Nephron (organoid): ENCODE measurements around the gene APBA3.

Experiments
- H3K27ac Mint-ChIP-seq, 3 experiments: 2 replicates each; pipeline ENCODE4 v1.8.0; 2020; ENCODE audit warnings: mixed read lengths in 3 of 3, mild to moderate bottlenecking in 2 of 3, moderate library complexity in 1 of 3
- H3K27me3 Mint-ChIP-seq: 2 replicates; pipeline ENCODE4 v1.8.0; 2021; ENCODE audit warnings: low read depth, mild to moderate bottlenecking, moderate library complexity, mixed read lengths
- H3K36me3 Mint-ChIP-seq: 2 replicates; pipeline ENCODE4 v1.8.0; 2020; ENCODE audit warnings: low read depth, mixed read lengths
- H3K4me1 Mint-ChIP-seq: 2 replicates; pipeline ENCODE4 v1.8.0; 2020; ENCODE audit warnings: mixed read lengths
- H3K4me3 Mint-ChIP-seq, 3 experiments: 2 replicates each; pipeline ENCODE4 v1.8.0; 2020; ENCODE audit warnings: mild to moderate bottlenecking in 3 of 3, mixed read lengths in 3 of 3, moderate library complexity in 2 of 3
- H3K9me3 Mint-ChIP-seq: 2 replicates; pipeline ENCODE4 v1.8.0; 2020; ENCODE audit warnings: mixed read lengths
- TF ChIP-seq, protein P1 (sequence below), 3 experiments: fragments of 200-600 bp; sonication (generic); IDR thresholded peaks; one replicate each; pipeline ENCODE4 v1.5.0; 2021; ENCODE audit warnings: antibody characterized with exemption in 3 of 3; ENCODE audit not compliant: unreplicated experiment in 3 of 3

APBA3 gene

DNA sequence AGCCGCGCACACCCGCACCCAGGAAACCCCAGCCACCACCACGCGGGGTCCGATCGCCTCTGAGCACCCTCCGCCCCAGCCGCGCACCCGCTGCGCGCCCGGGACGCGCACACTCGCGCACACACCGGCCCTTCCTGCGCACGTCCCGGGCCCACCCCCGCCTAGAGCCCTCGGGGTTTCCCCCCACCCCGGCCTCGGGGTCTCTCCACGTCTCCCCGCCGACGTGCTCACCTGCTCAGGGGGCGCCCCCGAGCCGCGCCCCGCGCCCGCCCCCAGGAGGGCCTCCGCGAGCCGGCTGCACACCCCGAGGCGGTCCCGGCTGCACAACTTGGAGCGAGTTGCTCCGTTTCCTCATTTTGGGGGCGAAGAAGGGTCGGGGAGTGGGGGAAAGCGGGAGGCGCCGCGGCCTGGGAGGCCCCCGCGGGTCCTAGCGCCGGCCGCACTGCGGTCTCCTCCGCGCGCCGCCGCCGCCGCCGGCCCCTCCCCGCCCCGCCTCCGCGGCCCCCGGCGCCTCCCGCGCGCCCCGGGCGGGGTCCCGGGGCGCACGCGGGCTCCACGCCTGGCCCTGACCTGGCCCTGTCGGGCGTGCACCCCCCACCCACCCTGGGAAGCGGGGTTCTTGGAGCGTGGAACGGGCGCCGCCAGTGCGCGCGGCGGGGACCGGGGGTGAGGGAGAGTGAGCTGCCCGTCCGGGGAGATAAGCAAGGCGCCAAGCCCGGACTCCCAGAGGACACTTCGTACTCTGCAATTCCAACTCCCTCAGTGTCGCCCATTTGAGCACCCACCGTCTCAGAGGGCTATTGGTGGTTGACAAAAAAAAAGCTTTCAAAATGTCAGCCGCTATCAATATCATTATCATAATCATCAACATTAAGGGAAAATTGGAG, 24.7 kb upstream of the APBA3 start, which contains the start of gene MATK:
Gene MATK (minus strand): TSS at position 444 of the 887 bp plus-strand sequence. CDS start 1,246 bp downstream, outside the sequence.
- Mint-ChIP-seq H3K27ac (no peak within 1 kb of the TSS), H3K9me3 (peaks cover 12% of the 10 kb centered on the region), H3K27me3 (peaks cover 77% of the 10 kb centered on the region), H3K4me3 (peak within 1 kb of the TSS; percentile 56 to 64 (median 59)), H3K36me3 (peaks cover 5% of the 10 kb centered on the region), H3K4me1 (no peaks in the 10 kb centered on the region)
- TF ChIP-seq, protein P1, sequence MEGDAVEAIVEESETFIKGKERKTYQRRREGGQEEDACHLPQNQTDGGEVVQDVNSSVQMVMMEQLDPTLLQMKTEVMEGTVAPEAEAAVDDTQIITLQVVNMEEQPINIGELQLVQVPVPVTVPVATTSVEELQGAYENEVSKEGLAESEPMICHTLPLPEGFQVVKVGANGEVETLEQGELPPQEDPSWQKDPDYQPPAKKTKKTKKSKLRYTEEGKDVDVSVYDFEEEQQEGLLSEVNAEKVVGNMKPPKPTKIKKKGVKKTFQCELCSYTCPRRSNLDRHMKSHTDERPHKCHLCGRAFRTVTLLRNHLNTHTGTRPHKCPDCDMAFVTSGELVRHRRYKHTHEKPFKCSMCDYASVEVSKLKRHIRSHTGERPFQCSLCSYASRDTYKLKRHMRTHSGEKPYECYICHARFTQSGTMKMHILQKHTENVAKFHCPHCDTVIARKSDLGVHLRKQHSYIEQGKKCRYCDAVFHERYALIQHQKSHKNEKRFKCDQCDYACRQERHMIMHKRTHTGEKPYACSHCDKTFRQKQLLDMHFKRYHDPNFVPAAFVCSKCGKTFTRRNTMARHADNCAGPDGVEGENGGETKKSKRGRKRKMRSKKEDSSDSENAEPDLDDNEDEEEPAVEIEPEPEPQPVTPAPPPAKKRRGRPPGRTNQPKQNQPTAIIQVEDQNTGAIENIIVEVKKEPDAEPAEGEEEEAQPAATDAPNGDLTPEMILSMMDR (IDR thresholded peaks at IDR 0.05; ENCODE audit: unreplicated experiment in 3 of 3) = no peak

DNA sequence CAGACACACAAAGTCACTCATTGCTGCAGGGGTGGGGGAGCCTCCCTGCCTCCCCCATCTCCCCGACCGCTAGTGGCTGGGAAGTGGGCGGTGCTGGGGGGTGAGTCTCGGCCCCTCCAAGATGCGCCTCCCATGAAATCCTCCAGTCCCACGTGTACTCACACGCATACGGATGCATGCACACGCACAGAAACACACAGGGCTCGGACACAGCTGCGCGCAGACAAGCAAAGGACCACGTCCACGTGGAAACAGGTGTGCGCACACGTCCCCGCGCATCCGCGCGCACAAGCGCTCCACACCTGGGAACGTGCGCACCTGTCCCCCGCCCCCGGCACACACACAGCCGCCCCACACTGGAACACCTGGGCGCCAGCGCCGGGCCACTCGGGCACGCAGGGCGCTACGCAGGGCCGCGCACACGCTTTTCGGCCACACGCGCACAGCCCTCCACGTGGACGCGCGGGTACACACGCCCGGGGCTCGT, 24.0 kb upstream of the APBA3 start:
- peaks cover 16% of the 10 kb centered on the region for H3K9me3 Mint-ChIP-seq
- peaks cover 5% of the 10 kb centered on the region for H3K36me3 Mint-ChIP-seq
- H3K27ac Mint-ChIP-seq = no peak overlapping the region
- H3K4me3 Mint-ChIP-seq = peak overlapping the region; percentile 56 to 59 (median 56)
- no peaks in the 10 kb centered on the region for H3K4me1 Mint-ChIP-seq
- peaks cover 74% of the 10 kb centered on the region for H3K27me3 Mint-ChIP-seq
- TF ChIP-seq, protein P1 (IDR thresholded peaks at IDR 0.05; ENCODE audit: unreplicated experiment in 3 of 3) = no peak

DNA sequence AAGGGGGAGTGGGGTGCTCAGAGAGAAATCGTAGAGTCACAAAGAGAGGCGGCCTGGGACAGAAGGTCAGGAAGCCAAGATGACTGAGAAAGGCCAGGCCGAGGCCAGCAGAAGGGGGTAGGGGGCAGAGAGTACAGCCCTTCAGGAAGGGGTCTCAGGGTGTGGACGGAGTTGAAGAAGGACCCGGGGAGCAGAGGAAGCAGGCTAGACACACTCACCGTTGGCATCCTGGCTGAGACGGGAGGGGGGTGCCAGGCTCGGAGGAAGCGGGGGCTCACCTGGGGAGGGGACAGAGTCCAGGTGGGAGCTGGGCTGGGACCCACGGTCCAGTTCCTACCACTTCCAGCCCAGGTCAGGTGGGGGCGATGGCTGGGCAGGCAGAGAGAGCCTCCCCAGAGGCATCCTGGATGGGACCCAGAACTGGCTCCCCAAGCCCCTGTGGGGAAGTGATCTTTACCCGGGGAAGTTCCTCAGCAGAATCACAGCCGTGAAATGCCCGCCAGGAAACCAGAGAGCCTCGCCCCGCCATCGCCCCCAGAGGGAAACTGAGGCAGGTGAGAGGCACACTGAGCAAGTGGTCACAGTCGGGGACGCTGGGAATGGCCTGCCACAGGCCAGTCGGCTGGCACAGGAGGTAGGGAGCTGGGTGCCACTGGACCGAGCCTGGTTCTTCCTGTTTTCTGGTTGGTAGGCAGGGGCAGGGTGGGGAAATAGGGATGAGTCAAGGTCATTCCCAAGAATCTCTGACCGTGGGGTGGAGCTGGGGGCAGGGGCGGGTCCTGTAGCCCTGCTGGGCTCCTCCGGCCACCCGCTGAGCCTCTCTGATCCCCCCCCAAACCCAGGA, 23.3 kb upstream of the APBA3 start:
- H3K9me3 Mint-ChIP-seq = peaks cover 16% of the 10 kb centered on the region
- H3K27ac Mint-ChIP-seq = no peak overlapping the region
- H3K4me1 Mint-ChIP-seq = no peaks in the 10 kb centered on the region
- H3K36me3 Mint-ChIP-seq = peaks cover 5% of the 10 kb centered on the region
- TF ChIP-seq, protein P1 (IDR thresholded peaks at IDR 0.05; ENCODE audit: unreplicated experiment in 3 of 3) = no peak
- peaks cover 68% of the 10 kb centered on the region for H3K27me3 Mint-ChIP-seq
- peak overlapping the region; percentile 58 to 75 (median 74) for H3K4me3 Mint-ChIP-seq

DNA sequence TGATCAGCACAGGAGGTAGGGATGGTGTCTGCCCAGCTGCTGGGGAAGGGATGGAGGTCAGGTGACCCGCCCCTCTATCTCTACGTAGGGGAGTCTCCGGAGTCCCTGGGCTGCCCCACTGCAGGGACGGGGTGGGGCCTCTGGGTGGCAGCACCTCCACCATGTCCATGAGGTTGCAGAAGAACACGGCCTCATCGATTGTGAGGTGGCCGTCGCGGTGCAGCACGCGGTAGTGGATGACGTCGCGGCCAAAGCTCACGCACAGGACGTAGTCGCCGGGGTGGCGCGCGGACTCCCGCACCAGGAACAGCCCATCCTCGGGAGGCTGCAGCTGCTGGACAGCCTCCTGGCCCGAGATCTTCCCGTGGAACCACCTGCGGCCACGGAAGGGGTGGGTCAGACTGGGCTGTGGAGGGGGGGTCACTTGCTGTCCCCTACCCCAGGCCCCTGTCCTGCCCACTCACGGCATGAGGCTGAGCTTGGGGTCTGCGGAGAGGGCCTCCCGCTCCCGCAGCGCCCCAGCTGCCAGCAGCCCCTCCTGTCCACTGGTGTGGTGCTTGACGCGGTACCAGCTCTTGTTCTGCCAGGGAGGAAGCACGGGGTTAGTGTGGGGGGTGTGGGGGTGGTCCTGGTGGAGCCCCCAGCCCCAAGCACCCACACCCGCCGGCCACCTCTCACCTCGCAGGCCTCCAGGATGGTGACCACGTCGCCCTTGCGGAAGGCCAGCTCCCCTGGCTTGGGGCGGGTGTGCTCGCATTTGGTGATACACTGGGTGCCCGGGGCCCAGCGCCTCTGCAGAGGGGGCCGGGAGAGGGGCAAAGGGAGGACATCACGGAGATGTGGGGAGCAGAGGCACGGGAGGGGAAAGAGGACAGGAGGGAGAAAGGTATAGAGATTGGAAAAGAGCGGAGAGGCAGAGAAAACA, 22.4 kb upstream of the APBA3 start:
- H3K4me3 Mint-ChIP-seq = peak overlapping the region; percentile 58 to 75 (median 74)
- H3K27me3 Mint-ChIP-seq = peaks cover 58% of the 10 kb centered on the region
- H3K27ac Mint-ChIP-seq = no peak overlapping the region
- no peaks in the 10 kb centered on the region for H3K4me1 Mint-ChIP-seq
- H3K9me3 Mint-ChIP-seq = peaks cover 16% of the 10 kb centered on the region
- peaks cover 5% of the 10 kb centered on the region for H3K36me3 Mint-ChIP-seq
- TF ChIP-seq, protein P1 (IDR thresholded peaks at IDR 0.05; ENCODE audit: unreplicated experiment in 3 of 3) = no peak

DNA sequence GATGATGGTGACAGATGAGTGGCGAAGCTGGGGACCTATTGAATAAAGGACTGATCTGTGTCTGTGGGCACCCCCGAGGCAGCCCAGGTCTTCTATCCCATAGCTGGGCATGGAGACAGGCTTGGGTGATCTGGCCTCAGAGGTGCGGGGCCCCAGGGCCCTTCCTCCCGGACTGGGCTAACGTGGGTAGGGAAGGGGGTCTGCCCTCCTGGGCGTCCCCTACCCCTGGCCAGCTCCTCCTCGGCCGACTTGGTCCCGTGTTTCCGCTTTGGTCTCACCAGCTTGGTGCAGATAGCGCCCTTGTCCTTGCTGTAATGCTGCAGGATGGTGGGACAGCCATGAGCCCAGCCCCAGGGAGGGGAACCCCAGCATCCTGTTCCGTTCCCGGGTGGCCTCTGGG, 21.4 kb upstream of the APBA3 start:
- Mint-ChIP-seq H3K9me3 (peaks cover 16% of the 10 kb centered on the region), H3K4me1 (no peaks in the 10 kb centered on the region), H3K27me3 (peaks cover 54% of the 10 kb centered on the region)

More for the DNA sequence above, 21.4 kb upstream of the APBA3 start:
- TF ChIP-seq, protein P1 (IDR thresholded peaks at IDR 0.05; ENCODE audit: unreplicated experiment in 3 of 3) = no peak
- Mint-ChIP-seq H3K27ac (no peak overlapping the region), H3K4me3 (no peak overlapping the region), H3K36me3 (peaks cover 5% of the 10 kb centered on the region)
